ENCODE measurements around the gene FANCG.

DNA sequence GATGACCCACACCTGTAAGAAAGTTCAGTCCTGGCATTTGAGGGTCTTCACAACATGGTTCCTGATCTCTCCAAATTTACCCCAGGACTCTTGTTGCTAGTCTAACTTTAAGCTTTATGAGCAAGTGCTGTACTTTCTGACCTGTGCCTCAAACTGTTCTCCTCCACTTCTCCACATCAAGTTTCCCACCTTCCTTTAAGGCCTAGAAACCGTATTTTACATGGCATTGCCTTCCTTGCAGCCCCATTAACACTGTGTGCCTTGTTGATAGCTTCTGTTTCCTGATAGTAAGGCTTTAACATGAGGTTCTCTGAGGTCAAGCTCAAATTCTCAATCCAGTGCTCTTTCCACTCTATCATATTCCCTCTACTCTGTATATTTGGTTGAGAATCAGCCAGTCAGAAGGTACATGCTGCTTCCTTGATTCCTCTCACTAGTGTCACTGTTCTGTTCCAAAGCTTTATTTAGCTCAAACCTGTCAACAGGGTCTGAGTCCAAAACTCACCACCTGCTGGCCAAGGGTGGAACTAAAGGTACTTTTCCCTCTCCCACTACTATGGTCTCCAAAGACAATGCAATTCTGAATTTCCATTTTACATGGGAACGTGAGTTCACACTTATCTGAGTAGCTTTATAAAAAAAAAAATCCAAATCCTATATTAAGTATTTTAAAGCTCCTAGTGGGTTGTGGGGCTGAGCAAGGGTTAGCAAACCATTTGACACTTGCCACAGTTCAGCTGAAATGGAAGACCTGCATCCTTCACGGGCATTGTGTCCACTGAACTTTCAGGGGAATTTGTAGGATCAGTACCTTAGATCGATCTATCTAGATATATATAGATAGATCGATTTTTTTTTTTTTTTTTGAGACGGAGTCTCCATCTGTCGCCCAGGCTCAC, 28.4 kb downstream of the FANCG start:
- TF ChIP-seq, protein P1, sequence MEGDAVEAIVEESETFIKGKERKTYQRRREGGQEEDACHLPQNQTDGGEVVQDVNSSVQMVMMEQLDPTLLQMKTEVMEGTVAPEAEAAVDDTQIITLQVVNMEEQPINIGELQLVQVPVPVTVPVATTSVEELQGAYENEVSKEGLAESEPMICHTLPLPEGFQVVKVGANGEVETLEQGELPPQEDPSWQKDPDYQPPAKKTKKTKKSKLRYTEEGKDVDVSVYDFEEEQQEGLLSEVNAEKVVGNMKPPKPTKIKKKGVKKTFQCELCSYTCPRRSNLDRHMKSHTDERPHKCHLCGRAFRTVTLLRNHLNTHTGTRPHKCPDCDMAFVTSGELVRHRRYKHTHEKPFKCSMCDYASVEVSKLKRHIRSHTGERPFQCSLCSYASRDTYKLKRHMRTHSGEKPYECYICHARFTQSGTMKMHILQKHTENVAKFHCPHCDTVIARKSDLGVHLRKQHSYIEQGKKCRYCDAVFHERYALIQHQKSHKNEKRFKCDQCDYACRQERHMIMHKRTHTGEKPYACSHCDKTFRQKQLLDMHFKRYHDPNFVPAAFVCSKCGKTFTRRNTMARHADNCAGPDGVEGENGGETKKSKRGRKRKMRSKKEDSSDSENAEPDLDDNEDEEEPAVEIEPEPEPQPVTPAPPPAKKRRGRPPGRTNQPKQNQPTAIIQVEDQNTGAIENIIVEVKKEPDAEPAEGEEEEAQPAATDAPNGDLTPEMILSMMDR (IDR thresholded peaks at IDR 0.05): peak in 5 of 7 experiments; percentile 39 to 67 (median 50)
- no peak for TF ChIP-seq POLR2A (IDR thresholded peaks at IDR 0.05)
- TF ChIP-seq EP300 (IDR thresholded peaks at IDR 0.05): no peak

All from stomach (tissue), 4 donors.